Keratinocyte (primary cell): ENCODE measurements around the gene POU4F3. TPM values are rescaled to one million over a fixed set of nuclear protein-coding genes. Genes with fewer than 3 reads are reported as not detected.

Experiments used
- DNase-seq: peaks from one replicate; pipeline ENCODE4 v3.0.0-alpha.2; 2011; ENCODE audit warnings: low read depth, missing footprints, low spot score
- FAIRE-seq: peaks from 2 replicates; lab custom pipeline; 2011; peaks lifted over from hg19 to GRCh38; lab: Jason Lieb, UNC
- H2AFZ ChIP-seq: 2 replicates; pipeline ENCODE4 v1.6.0; 2012; ENCODE audit warnings: low read length, control low read depth, inconsistent platforms; ENCODE audit not compliant: control insufficient read depth
- H3K27ac ChIP-seq: 2 replicates; pipeline ENCODE4 v1.5.1; 2011; ENCODE audit warnings: low read length; ENCODE audit not compliant: control insufficient read depth, insufficient read depth
- H3K27me3 ChIP-seq: 3 replicates; pipeline ENCODE4 v1.6.0; 2011; ENCODE audit warnings: low read length; ENCODE audit not compliant: control insufficient read depth, insufficient read depth; ENCODE audit errors: extremely low read depth
- H3K36me3 ChIP-seq, 2 experiments: 2 replicates in 1 of 2; 3 replicates in 1 of 2; pipeline ENCODE4 v1.5.1; 2011; ENCODE audit warnings: low read length in 2 of 2, mild to moderate bottlenecking in 1 of 2; ENCODE audit not compliant: control insufficient read depth in 2 of 2, insufficient read depth in 2 of 2; ENCODE audit errors: extremely low read depth in 1 of 2
- H3K4me1 ChIP-seq: 3 replicates; pipeline ENCODE4 v1.5.1; 2011; ENCODE audit warnings: low read length; ENCODE audit not compliant: control insufficient read depth, insufficient read depth; ENCODE audit errors: extremely low read depth
- H3K4me2 ChIP-seq: 3 replicates; pipeline ENCODE4 v1.6.0; 2011; ENCODE audit warnings: low read depth, low read length; ENCODE audit not compliant: control insufficient read depth, insufficient read depth; ENCODE audit errors: extremely low read depth
- H3K4me3 ChIP-seq, 3 experiments: fragments of 200-600 bp in 1 of 3; sonication (generic) in 1 of 3; 2 replicates in 2 of 3; 3 replicates in 1 of 3; pipeline ENCODE4 v1.5.1; 2011 to 2016; ENCODE audit warnings: low read length in 3 of 3, mild to moderate bottlenecking in 3 of 3, control low read depth in 2 of 3, inconsistent platforms in 1 of 3, low read depth in 1 of 3, mixed read lengths in 1 of 3, mixed run types in 1 of 3, moderate library complexity in 1 of 3; ENCODE audit not compliant: control insufficient read depth in 2 of 3, insufficient read depth in 2 of 3; ENCODE audit errors: extremely low read depth in 1 of 3
- H3K79me2 ChIP-seq: 2 replicates; pipeline ENCODE4 v1.6.0; 2012; ENCODE audit warnings: low read length; ENCODE audit not compliant: control insufficient read depth, insufficient read depth
- H3K9ac ChIP-seq: 3 replicates; pipeline ENCODE4 v1.6.0; 2011; ENCODE audit warnings: low read length; ENCODE audit not compliant: control insufficient read depth, insufficient read depth; ENCODE audit errors: extremely low read depth
- H3K9me1 ChIP-seq: 3 replicates; pipeline ENCODE4 v1.6.0; 2011; ENCODE audit warnings: low read length; ENCODE audit not compliant: control insufficient read depth, insufficient read depth; ENCODE audit errors: extremely low read depth
- H3K9me3 ChIP-seq: 2 replicates; pipeline ENCODE4 v1.5.1; 2012; ENCODE audit warnings: low read depth, low read length; ENCODE audit not compliant: control insufficient read depth
- H4K20me1 ChIP-seq: 3 replicates; pipeline ENCODE4 v1.6.0; 2011; ENCODE audit warnings: low read length; ENCODE audit not compliant: control insufficient read depth, insufficient read depth; ENCODE audit errors: extremely low read depth
- EZH2 ChIP-seq: IDR thresholded peaks from one replicate; pipeline ENCODE4 v1.6.1; 2012; ENCODE audit warnings: inconsistent platforms, mild to moderate bottlenecking, low read length, moderate library complexity
- dilution Hi-C: fragments of 300-500 bp; cut with MboI; formaldehyde crosslinking; loops from one replicate; pipeline ENCODE4 v1.7.0; 2020; ENCODE audit warnings: low sequenced_read_pairs; ENCODE audit not compliant: extremely low pct_ligation_motif_present
- polyA plus RNA-seq, 5 experiments: library from polyadenylated mRNA; depleted of rRNA in 3 of 5; stranded (reverse) in 3 of 5; stranded (forward) in 1 of 5; unstranded in 1 of 5; fragments of >200 nt; gene quantifications; 1 replicate in 1 of 5; 2 replicates in 3 of 5; 3 replicates in 1 of 5; pipeline versions ENCODE4 v1.2.1 to v1.2.3, GENCODE V29; 2011 to 2012; ENCODE audit warnings: missing spikeins in 2 of 5, low read depth in 1 of 5, low replicate concordance in 1 of 5
- TF ChIP-seq, protein P1 (sequence below), 3 experiments: IDR thresholded peaks in 1 of 3; conservative IDR thresholded peaks in 1 of 3; optimal IDR thresholded peaks in 1 of 3; 2 replicates in 2 of 3; 3 replicates in 1 of 3; pipeline versions ENCODE3 to v1.5.1; 2011; ENCODE audit warnings: low read length in 3 of 3, mild to moderate bottlenecking in 3 of 3, moderate library complexity in 2 of 3, control low read depth in 1 of 3, inconsistent platforms in 1 of 3; ENCODE audit not compliant: insufficient read depth in 2 of 3; ENCODE audit errors: extremely low read depth in 1 of 3

Gene POU4F3
- polyA plus RNA-seq, 1 donor (not counting 4 experiments of a cell fraction or from before 2014, with no cell fraction given): 0.04 TPM

DNA sequence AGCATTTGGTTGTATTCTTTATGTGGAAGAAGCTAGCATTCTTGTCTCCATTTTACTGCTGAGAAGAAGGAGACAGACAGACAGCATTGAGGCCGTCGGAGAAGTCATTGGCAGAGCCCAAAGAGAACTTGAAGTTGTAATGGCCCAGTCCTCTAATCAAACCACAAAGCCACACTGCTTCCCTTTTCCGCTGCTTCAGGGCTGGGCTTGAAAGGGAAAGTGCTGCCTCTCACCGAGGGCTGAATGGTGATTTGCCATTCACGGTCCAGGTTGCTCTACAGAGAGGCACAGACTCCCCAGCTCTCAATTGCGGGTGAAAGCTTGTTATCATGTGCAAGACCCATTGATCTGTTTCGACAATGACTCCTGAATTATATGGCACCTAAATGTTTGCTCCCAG, 25.6 kb upstream of the POU4F3 start:
- H4K20me1 ChIP-seq: no peaks in the 10 kb centered on the region
- H3K4me2 ChIP-seq: no peak overlapping the region
- H3K79me2 ChIP-seq: no peaks in the 10 kb centered on the region
- no peaks in the 10 kb centered on the region for H3K9me3 ChIP-seq
- no peak overlapping the region for H2AFZ ChIP-seq
- dilution Hi-C loops: no loop called here
- H3K36me3 ChIP-seq: no peaks in the 10 kb centered on the region
- no peaks in the 10 kb centered on the region for H3K27me3 ChIP-seq
- DNase-seq (no peak), FAIRE-seq (no peak)
- H3K4me1 ChIP-seq: no peaks in the 10 kb centered on the region
- H3K4me3 ChIP-seq: no peak overlapping the region
- no peak overlapping the region for H3K27ac ChIP-seq
- H3K9ac ChIP-seq: no peak overlapping the region
- no peaks in the 10 kb centered on the region for H3K9me1 ChIP-seq
- TF ChIP-seq, protein P1, sequence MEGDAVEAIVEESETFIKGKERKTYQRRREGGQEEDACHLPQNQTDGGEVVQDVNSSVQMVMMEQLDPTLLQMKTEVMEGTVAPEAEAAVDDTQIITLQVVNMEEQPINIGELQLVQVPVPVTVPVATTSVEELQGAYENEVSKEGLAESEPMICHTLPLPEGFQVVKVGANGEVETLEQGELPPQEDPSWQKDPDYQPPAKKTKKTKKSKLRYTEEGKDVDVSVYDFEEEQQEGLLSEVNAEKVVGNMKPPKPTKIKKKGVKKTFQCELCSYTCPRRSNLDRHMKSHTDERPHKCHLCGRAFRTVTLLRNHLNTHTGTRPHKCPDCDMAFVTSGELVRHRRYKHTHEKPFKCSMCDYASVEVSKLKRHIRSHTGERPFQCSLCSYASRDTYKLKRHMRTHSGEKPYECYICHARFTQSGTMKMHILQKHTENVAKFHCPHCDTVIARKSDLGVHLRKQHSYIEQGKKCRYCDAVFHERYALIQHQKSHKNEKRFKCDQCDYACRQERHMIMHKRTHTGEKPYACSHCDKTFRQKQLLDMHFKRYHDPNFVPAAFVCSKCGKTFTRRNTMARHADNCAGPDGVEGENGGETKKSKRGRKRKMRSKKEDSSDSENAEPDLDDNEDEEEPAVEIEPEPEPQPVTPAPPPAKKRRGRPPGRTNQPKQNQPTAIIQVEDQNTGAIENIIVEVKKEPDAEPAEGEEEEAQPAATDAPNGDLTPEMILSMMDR (optimal IDR thresholded peaks at IDR 0.05 in 1 of 3, IDR thresholded peaks at IDR 0.05 in 1 of 3, conservative IDR thresholded peaks at IDR 0.05 in 1 of 3; ENCODE audit: extremely low read depth in 1 of 3, insufficient read depth in 2 of 3, low read length in 3 of 3): no peak

DNA sequence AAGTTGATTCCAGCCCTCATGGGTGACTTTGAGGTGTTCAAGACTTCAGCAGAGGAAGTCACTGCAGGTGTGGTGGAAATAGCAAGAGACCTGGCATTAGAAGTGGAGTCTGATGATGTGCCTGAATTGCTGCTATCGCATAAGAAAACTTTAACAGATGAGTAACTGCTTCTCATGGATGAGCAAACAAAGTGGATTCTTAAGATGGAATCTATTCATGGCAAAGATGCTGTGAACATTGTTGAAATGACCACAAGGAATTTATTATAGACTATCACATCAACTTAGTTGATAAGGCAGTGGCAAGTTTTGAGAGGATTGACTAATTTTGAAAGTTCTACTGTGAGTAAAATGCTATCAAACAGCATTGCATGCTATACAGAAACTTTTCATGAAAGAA, 17.1 kb upstream of the POU4F3 start:
- Histone ChIP-seq H3K9me3 (no peaks in the 10 kb centered on the region), H4K20me1 (no peaks in the 10 kb centered on the region), H3K4me3 (no peak overlapping the region), H3K4me2 (no peak overlapping the region), H3K27ac (no peak overlapping the region), H3K36me3 (no peaks in the 10 kb centered on the region), H3K9me1 (no peaks in the 10 kb centered on the region), H3K27me3 (no peaks in the 10 kb centered on the region), H3K79me2 (no peaks in the 10 kb centered on the region), H3K9ac (no peak overlapping the region), H3K4me1 (no peaks in the 10 kb centered on the region), H2AFZ (no peak overlapping the region)
- DNase-seq: no peak
- no peak for TF ChIP-seq EZH2
- TF ChIP-seq, protein P1 (optimal IDR thresholded peaks at IDR 0.05 in 1 of 3, IDR thresholded peaks at IDR 0.05 in 1 of 3, conservative IDR thresholded peaks at IDR 0.05 in 1 of 3; ENCODE audit: extremely low read depth in 1 of 3, insufficient read depth in 2 of 3, low read length in 3 of 3): no peak
- no peak for FAIRE-seq
- dilution Hi-C loops: no loop called here
